ENCODE data around the gene CACNA2D2. TPM values are rescaled to one million over a fixed set of nuclear protein-coding genes. Genes with fewer than 3 reads are reported as not detected.

CACNA2D2 gene
- total and polyA plus RNA-seq, 9 donors, result 0.95 to 8.6 (median 3.8) TPM

DNA sequence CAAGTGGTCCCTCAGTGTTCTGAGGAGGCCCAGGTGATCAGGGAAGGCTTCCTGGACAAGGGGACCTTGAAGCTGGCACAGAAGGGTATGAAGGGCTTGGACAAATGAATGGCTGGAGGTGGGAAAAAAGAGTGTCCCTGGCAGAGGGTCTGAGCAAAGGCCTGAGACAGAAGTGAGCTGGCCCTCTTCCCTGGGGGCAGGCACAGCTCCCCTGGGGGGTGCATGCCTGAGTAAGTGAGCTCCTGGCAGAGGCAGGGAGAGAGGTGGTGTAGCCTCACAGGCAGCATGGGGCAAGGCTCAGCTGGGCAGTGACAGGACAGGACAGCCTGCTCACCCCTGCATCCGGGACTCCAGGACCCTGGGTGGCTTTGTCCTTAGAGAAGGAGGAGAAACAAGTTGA lies 5.4 kb upstream of the CACNA2D2 start:
- intact Hi-C loops (cut with DNase I), result loop anchor here in 1 of 4 donors (10.0 kb wide), 1 partner anchor 106 kb away; the partner anchor contains the start of genes CISH and MAPKAPK3
- TF ChIP-seq, protein P1, sequence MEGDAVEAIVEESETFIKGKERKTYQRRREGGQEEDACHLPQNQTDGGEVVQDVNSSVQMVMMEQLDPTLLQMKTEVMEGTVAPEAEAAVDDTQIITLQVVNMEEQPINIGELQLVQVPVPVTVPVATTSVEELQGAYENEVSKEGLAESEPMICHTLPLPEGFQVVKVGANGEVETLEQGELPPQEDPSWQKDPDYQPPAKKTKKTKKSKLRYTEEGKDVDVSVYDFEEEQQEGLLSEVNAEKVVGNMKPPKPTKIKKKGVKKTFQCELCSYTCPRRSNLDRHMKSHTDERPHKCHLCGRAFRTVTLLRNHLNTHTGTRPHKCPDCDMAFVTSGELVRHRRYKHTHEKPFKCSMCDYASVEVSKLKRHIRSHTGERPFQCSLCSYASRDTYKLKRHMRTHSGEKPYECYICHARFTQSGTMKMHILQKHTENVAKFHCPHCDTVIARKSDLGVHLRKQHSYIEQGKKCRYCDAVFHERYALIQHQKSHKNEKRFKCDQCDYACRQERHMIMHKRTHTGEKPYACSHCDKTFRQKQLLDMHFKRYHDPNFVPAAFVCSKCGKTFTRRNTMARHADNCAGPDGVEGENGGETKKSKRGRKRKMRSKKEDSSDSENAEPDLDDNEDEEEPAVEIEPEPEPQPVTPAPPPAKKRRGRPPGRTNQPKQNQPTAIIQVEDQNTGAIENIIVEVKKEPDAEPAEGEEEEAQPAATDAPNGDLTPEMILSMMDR (IDR thresholded peaks at IDR 0.05), result no peak
- no peak for TF ChIP-seq EP300 (IDR thresholded peaks at IDR 0.05)
- TF ChIP-seq POLR2A (IDR thresholded peaks at IDR 0.05), result no peak
- H3K27me3 ChIP-seq, result no peaks in the 10 kb centered on the region
- no peaks in the 10 kb centered on the region for H3K9me3 ChIP-seq
- no peaks in the 10 kb centered on the region for H3K4me1 ChIP-seq (ENCODE audit: insufficient read depth)
- 58 to 94% (median 93%) methylated on average over 1 of the region's 1 CpG for WGBS, 3 donors
- no peak overlapping the region for H3K27ac ChIP-seq
- H3K36me3 ChIP-seq, result no peaks in the 10 kb centered on the region
- DNase-seq, result no peak
- no peak overlapping the region for H3K4me3 ChIP-seq

DNA sequence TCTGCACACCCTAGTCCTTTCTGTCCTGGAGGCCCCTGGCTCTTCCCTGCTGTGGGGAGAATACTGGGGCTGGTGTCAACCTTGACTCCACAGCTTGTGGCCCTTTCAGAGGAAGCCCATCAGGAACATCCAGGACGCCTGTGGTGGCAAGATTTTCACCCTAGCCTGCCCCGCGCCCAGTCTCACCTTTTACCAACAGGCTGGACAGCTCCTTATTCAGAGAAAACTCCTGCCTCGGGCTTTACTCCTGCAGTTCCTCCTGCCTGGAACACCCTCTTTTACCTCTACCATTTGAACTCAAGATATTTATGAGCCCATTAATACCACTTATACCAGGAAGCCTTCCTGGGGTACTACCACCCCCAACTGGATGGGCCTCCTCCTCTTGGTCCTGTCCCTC lies 2.7 kb upstream of the CACNA2D2 start:
- WGBS, 3 donors, result 74 to 80% (median 79%) methylated on average over 4 of the region's 4 CpGs
- intact Hi-C loops (cut with DNase I), result loop anchor here in 1 of 4 donors (10.0 kb wide), 1 partner anchor 109 kb away; the partner anchor contains the start of genes CISH and MAPKAPK3

DNA sequence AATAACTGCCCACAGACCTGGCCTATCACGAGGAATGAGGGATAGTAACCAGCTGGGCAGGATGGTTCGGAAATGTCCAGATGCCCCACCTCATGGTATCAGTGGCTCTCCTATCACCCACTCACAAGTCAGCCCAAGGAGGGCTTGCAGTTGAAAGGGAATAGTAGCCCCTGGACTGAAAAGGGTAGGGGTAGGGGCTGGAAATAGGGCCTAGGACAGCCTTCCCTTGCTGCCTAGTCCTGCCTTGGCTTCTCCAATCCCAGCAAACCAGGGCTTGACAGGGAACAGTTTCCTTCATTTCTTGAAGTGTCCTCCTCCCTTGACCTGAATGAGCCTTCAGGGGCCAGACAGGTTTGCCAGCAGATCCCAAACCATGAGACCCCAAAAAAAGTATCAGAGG lies 1.2 kb upstream of the CACNA2D2 start:
- TF ChIP-seq EP300 (IDR thresholded peaks at IDR 0.05) (no peak), POLR2A (IDR thresholded peaks at IDR 0.05) (no peak)
- TF ChIP-seq, protein P1 (IDR thresholded peaks at IDR 0.05), result no peak
- Histone ChIP-seq H3K4me1 (ENCODE audit: insufficient read depth) (peaks cover 5% of the 10 kb centered on the region), H3K9me3 (no peaks in the 10 kb centered on the region), H3K4me3 (no peak overlapping the region), H3K27ac (no peak overlapping the region), H3K36me3 (no peaks in the 10 kb centered on the region), H3K27me3 (no peaks in the 10 kb centered on the region)
- DNase-seq, result no peak
- 89 to 96% (median 94%) methylated on average over 2 of the region's 2 CpGs for whole genome bisulfite sequencing, 3 donors
- intact Hi-C loops (cut with DNase I), result loop anchor here in 1 of 4 donors (10.0 kb wide), 1 partner anchor 110 kb away; the partner anchor contains the start of genes CISH and MAPKAPK3

More for the DNA sequence above, 2.7 kb upstream of the CACNA2D2 start:
- TF ChIP-seq POLR2A (IDR thresholded peaks at IDR 0.05) (no peak), EP300 (IDR thresholded peaks at IDR 0.05) (no peak)
- TF ChIP-seq, protein P1 (IDR thresholded peaks at IDR 0.05), result no peak
- Histone ChIP-seq H3K4me3 (no peak overlapping the region), H3K9me3 (no peaks in the 10 kb centered on the region), H3K27me3 (no peaks in the 10 kb centered on the region), H3K4me1 (ENCODE audit: insufficient read depth) (peaks cover 5% of the 10 kb centered on the region), H3K27ac (no peak overlapping the region), H3K36me3 (no peaks in the 10 kb centered on the region)
- no peak for DNase-seq

DNA sequence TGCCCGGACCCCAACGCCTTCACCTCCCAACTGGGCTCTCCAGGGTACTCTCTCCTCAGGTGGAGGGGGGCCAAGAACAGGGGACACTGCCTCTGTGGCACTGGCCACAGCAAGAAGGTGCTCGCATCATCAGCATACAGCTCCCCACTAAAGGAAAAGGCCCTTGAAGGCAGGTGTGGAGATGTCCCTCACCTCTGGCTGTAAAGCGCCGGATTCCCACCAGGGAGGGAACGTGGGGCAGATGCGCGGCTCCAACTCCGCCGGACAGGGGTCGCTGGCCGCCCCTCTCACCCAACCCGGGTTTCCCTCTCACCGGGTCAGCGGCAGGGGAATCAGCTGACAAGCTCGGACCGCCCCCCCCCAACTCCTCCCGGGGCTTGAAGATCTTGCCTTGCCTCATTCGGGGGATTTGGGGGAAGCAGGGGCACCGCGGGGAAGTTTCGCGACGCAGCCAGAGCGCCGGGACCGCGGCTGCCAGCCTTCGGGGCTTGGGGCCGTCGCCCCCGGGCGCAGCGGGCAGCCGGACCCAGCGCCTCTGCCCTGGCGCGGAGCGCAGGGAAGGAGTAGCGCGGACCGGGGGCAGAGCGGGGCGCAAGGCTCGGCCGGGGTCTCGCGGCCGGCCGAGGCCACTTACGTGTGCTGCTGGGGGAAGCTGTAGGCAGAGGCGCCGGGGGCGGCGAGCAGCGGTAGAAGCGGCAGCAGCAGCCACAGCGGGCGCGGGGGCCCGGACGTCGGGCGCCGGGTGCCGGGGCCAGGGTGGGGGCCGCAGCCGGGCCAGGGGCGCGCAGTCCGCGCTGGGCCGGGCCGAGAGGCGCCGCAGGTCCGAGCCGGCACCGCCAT lies 630 bp downstream of the CACNA2D2 start:
- intact Hi-C loops (cut with DNase I), result loop anchor here in 1 of 4 donors (10.0 kb wide), 1 partner anchor 112 kb away; the partner anchor contains the start of genes CISH and MAPKAPK3
- Histone ChIP-seq H3K27ac (peak overlapping the region in 1 of 2 donors; percentile 25), H3K27me3 (no peaks in the 10 kb centered on the region), H3K4me3 (peak overlapping the region; percentile 45), H3K9me3 (no peaks in the 10 kb centered on the region), H3K4me1 (ENCODE audit: insufficient read depth) (peaks cover 5% of the 10 kb centered on the region), H3K36me3 (no peaks in the 10 kb centered on the region)
- peak in 4 of 5 donors; percentile 25 to 47 (median 38) for DNase-seq
- WGBS, 3 donors, result 1% methylated on average over 46 to 79 of the region's 79 CpGs
- no peak for TF ChIP-seq POLR2A (IDR thresholded peaks at IDR 0.05)
- TF ChIP-seq EP300 (IDR thresholded peaks at IDR 0.05), result no peak
- TF ChIP-seq, protein P1 (IDR thresholded peaks at IDR 0.05), result no peak
